Endodermal cell (in vitro differentiated cells): ENCODE data around the gene DENND2A. TPM values are rescaled to one million over a fixed set of nuclear protein-coding genes. Genes with fewer than 3 reads are reported as not detected.

ENCODE experiments used
- DNase-seq: peaks from one replicate; pipeline ENCODE4 v3.0.0-alpha.2; 2017
- H3K27ac ChIP-seq: 2 replicates; pipeline ENCODE4 v1.5.1; 2013; ENCODE audit warnings: mild to moderate bottlenecking, low read depth, low read length, moderate library complexity
- H3K27me3 ChIP-seq: 2 replicates; pipeline ENCODE4 v1.6.1; 2013; ENCODE audit warnings: mild to moderate bottlenecking, low read length, moderate library complexity; ENCODE audit not compliant: insufficient read depth, control insufficient read depth, poor library complexity, severe bottlenecking
- H3K36me3 ChIP-seq: 2 replicates; pipeline ENCODE4 v1.7.0; 2013; ENCODE audit warnings: mild to moderate bottlenecking, low read length, moderate library complexity; ENCODE audit not compliant: control insufficient read depth, insufficient read depth
- H3K4me1 ChIP-seq: one replicate; pipeline ENCODE4 v1.7.0; 2013; ENCODE audit warnings: low read length; ENCODE audit not compliant: control insufficient read depth, insufficient read depth
- H3K4me3 ChIP-seq: 2 replicates; pipeline ENCODE4 v1.5.1; 2013; ENCODE audit warnings: mild to moderate bottlenecking, low read length, moderate library complexity
- H3K9ac ChIP-seq: 2 replicates; pipeline ENCODE4 v1.6.1; 2013; ENCODE audit warnings: mild to moderate bottlenecking, low read length, moderate library complexity; ENCODE audit not compliant: poor library complexity, severe bottlenecking; ENCODE audit errors: extremely low read depth
- H3K9me3 ChIP-seq: 2 replicates; pipeline ENCODE4 v1.6.1; 2013; ENCODE audit warnings: mild to moderate bottlenecking, low read length, moderate library complexity; ENCODE audit not compliant: control insufficient read depth
- H3K27ac Mint-ChIP-seq: 2 replicates; pipeline ENCODE4 v1.8.0; 2020; ENCODE audit warnings: mixed read lengths
- H3K27me3 Mint-ChIP-seq: 2 replicates; pipeline ENCODE4 v1.8.0; 2021; ENCODE audit warnings: mild to moderate bottlenecking, mixed read lengths; ENCODE audit not compliant: insufficient read depth
- H3K36me3 Mint-ChIP-seq: 2 replicates; pipeline ENCODE4 v1.8.0; 2020; ENCODE audit warnings: low read depth, mixed read lengths
- H3K4me1 Mint-ChIP-seq: 2 replicates; pipeline ENCODE4 v1.8.0; 2020; ENCODE audit warnings: mixed read lengths
- H3K4me3 Mint-ChIP-seq: 2 replicates; pipeline ENCODE4 v1.8.0; 2020; ENCODE audit warnings: mild to moderate bottlenecking, moderate library complexity, mixed read lengths
- H3K9me3 Mint-ChIP-seq: 2 replicates; pipeline ENCODE4 v1.8.0; 2020; ENCODE audit warnings: mild to moderate bottlenecking, mixed read lengths
- WGBS, 2 experiments: methylation state at CpG; one replicate each; pipeline versions ENCODE4 v1.1.5 to v1.1.7; 2013; ENCODE audit warnings: missing lambda C conversion rate in 2 of 2, mixed read lengths in 1 of 2; ENCODE audit not compliant: insufficient coverage in 1 of 2, insufficient read length in 1 of 2; 5-methylcytosine and 5-hydroxymethylcytosine counted together
- total RNA-seq, 2 donors: library from RNA; stranded (reverse); fragmentation: NEBNext Ultra II Directional in 1 of 2; extraction: Animal tissue kit (Norgen Biotek cat#: 25700) in 1 of 2; gene quantifications; 2 replicates in 1 of 2; 3 replicates in 1 of 2; pipeline ENCODE4 v1.2.1, GENCODE V29; 2021
- TF ChIP-seq, protein P1 (sequence below): fragments of 200-600 bp; sonication (generic); conservative IDR thresholded peaks from 2 replicates; pipeline ENCODE4 v1.5.0; 2021; ENCODE audit warnings: antibody characterized with exemption, mild to moderate bottlenecking

DENND2A gene
- total RNA-seq, 2 donors from 2014 or later, result 28.5 to 40.6 TPM

GRCh38 chr7:140595468-140596092 lies 45.0 kb downstream of the DENND2A start:
- Histone ChIP-seq H3K4me3 (no peak overlapping the region), H3K4me1 (no peaks in the 10 kb centered on the region), H3K36me3 (peaks cover 8% of the 10 kb centered on the region), H3K9me3 (no peaks in the 10 kb centered on the region), H3K27ac (no peak overlapping the region), H3K27me3 (no peaks in the 10 kb centered on the region), H3K9ac (no peak overlapping the region)
- Mint-ChIP-seq H3K27me3 (no peaks in the 10 kb centered on the region), H3K9me3 (no peaks in the 10 kb centered on the region), H3K4me1 (peaks cover 8% of the 10 kb centered on the region), H3K36me3 (no peaks in the 10 kb centered on the region), H3K27ac (no peak overlapping the region), H3K4me3 (no peak overlapping the region)
- TF ChIP-seq, protein P1, sequence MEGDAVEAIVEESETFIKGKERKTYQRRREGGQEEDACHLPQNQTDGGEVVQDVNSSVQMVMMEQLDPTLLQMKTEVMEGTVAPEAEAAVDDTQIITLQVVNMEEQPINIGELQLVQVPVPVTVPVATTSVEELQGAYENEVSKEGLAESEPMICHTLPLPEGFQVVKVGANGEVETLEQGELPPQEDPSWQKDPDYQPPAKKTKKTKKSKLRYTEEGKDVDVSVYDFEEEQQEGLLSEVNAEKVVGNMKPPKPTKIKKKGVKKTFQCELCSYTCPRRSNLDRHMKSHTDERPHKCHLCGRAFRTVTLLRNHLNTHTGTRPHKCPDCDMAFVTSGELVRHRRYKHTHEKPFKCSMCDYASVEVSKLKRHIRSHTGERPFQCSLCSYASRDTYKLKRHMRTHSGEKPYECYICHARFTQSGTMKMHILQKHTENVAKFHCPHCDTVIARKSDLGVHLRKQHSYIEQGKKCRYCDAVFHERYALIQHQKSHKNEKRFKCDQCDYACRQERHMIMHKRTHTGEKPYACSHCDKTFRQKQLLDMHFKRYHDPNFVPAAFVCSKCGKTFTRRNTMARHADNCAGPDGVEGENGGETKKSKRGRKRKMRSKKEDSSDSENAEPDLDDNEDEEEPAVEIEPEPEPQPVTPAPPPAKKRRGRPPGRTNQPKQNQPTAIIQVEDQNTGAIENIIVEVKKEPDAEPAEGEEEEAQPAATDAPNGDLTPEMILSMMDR, result no peak
- WGBS, 2 experiments, result 92 to 96% methylated on average over 10 to 15 of the region's 15 CpGs
- no peak for DNase-seq

- Mint-ChIP-seq H3K27me3 (no peaks in the 10 kb centered on the region), H3K27ac (no peak overlapping the region), H3K4me3 (no peak overlapping the region), H3K9me3 (no peaks in the 10 kb centered on the region), H3K36me3 (no peaks in the 10 kb centered on the region), H3K4me1 (peaks cover 8% of the 10 kb centered on the region)
- no peaks in the 10 kb centered on the region for H3K9me3 ChIP-seq
- no peak overlapping the region for H3K4me3 ChIP-seq
- no peak overlapping the region for H3K9ac ChIP-seq
- H3K27me3 ChIP-seq, result no peaks in the 10 kb centered on the region
- TF ChIP-seq, protein P1, result no peak
- DNase-seq, result no peak
- no peaks in the 10 kb centered on the region for H3K36me3 ChIP-seq
- 93 to 100% methylated on average over 7 to 13 of the region's 13 CpGs for WGBS, 2 experiments
- no peaks in the 10 kb centered on the region for H3K4me1 ChIP-seq
- H3K27ac ChIP-seq, result no peak overlapping the region
These were observed 46.4 kb downstream of the DENND2A start for GRCh38 chr7:140594131-140594691.

- H3K36me3 ChIP-seq, result no peaks in the 10 kb centered on the region
- no peak for DNase-seq
- no peak overlapping the region for H3K9ac ChIP-seq
- TF ChIP-seq, protein P1, result no peak
- H3K4me1 Mint-ChIP-seq, result peaks cover 8% of the 10 kb centered on the region
- WGBS, 2 experiments, result 91 to 94% methylated on average over 3 to 4 of the region's 4 CpGs
- H3K27me3 Mint-ChIP-seq, result no peaks in the 10 kb centered on the region
- H3K9me3 Mint-ChIP-seq, result no peaks in the 10 kb centered on the region
- H3K9me3 ChIP-seq, result no peaks in the 10 kb centered on the region
- no peak overlapping the region for H3K27ac ChIP-seq
- H3K4me1 ChIP-seq, result no peaks in the 10 kb centered on the region
- H3K4me3 ChIP-seq, result no peak overlapping the region
- H3K27ac Mint-ChIP-seq, result no peak overlapping the region
- no peaks in the 10 kb centered on the region for H3K27me3 ChIP-seq
- H3K36me3 Mint-ChIP-seq, result no peaks in the 10 kb centered on the region
- no peak overlapping the region for H3K4me3 Mint-ChIP-seq
These were observed 47.0 kb downstream of the DENND2A start for GRCh38 chr7:140593672-140593982.
